Activated CD8-positive, alpha-beta T cell treated with anti-CD3 and anti-CD28 coated beads for 36 hours (primary cell): Measurements from ENCODE around the gene MATR3. TPM values are rescaled to one million over a fixed set of nuclear protein-coding genes. Genes with fewer than 3 reads are reported as not detected.

Experiments used
- ATAC-seq: fragments of 200-7000 bp; cut with Tn5 transposase; one replicate; pipeline ENCODE4 v1.10.0; 2021; ENCODE audit warnings: mild to moderate bottlenecking, moderate library complexity
- CTCF ChIA-PET: fragments of 350-600 bp; sonication (Branson Sonifier 250); formaldehyde crosslinking; loops from one replicate; lab custom pipeline; 2021; ENCODE audit warnings: antibody characterized with exemption; lab: Charles Lee
- POLR2A ChIA-PET: fragments of 350-600 bp; sonication (Branson Sonifier 250); formaldehyde crosslinking; loops from one replicate; lab custom pipeline; 2021; ENCODE audit warnings: antibody characterized with exemption; lab: Charles Lee
- DNase-seq: peaks from one replicate; pipeline ENCODE4 v3.0.0-alpha.2; 2020
- H3K27ac Mint-ChIP-seq: one replicate; pipeline ENCODE4 v1.8.0; 2021; ENCODE audit warnings: mild to moderate bottlenecking, mixed read lengths
- H3K27me3 Mint-ChIP-seq: one replicate; pipeline ENCODE4 v1.8.0; 2021; ENCODE audit warnings: mixed read lengths
- H3K36me3 Mint-ChIP-seq: one replicate; pipeline ENCODE4 v1.8.0; 2021; ENCODE audit warnings: low read depth, mixed read lengths
- H3K4me1 Mint-ChIP-seq: one replicate; pipeline ENCODE4 v1.8.0; 2021; ENCODE audit warnings: low read depth, mixed read lengths
- H3K4me3 Mint-ChIP-seq: one replicate; pipeline ENCODE4 v1.8.0; 2021; ENCODE audit warnings: mild to moderate bottlenecking, moderate library complexity, mixed read lengths
- H3K9me3 Mint-ChIP-seq: one replicate; pipeline ENCODE4 v1.8.0; 2021; ENCODE audit warnings: mixed read lengths
- CTCF ChIP-seq: fragments of 200-600 bp; IDR thresholded peaks from one replicate; pipeline ENCODE4 v1.8.0; 2022; ENCODE audit warnings: antibody characterized with exemption, mild to moderate bottlenecking
- intact Hi-C: fragments of 100-400 bp; cut with micrococcal nuclease; formaldehyde crosslinking; loops from one replicate; pipeline ENCODE4 v1.10.0; 2022
- total RNA-seq, 2 experiments: library from RNA; stranded (reverse); gene quantifications; one replicate each; pipeline ENCODE4 v1.2.3, GENCODE V29; 2021

Gene MATR3
- total RNA-seq, 2 experiments from 2014 or later, result 181 to 209 TPM

GRCh38 chr5:139275536-139275935, 18.0 kb upstream of the MATR3 start:
- ChIA-PET CTCF (interaction anchor here (1.1 to 2.2 kb wide), 9 partner anchors 11 to 128 kb away, joined by 3 to 8 read pairs (median 4); partner anchors contain the start of genes MATR3 and PROB1), POLR2A (interaction anchor here (0.8 to 18.0 kb wide), 9 partner anchors 23 to 285 kb away, joined by 3 to 384 read pairs (median 3); partner anchors contain the start of genes MATR3, PAIP2 and UBE2D2)
- DNase-seq, result no peak
- peak overlapping the region; percentile 86 for H3K27ac Mint-ChIP-seq
- intact Hi-C loops, result no loop called here
- H3K27me3 Mint-ChIP-seq, result peaks cover 2% of the 10 kb centered on the region
- no peak for ATAC-seq
- no peak for TF ChIP-seq CTCF
- peaks cover 58% of the 10 kb centered on the region for H3K36me3 Mint-ChIP-seq
- peak overlapping the region; percentile 97 for H3K4me3 Mint-ChIP-seq
- H3K4me1 Mint-ChIP-seq, result peaks cover 58% of the 10 kb centered on the region
- no peaks in the 10 kb centered on the region for H3K9me3 Mint-ChIP-seq

GRCh38 chr5:139275956-139276355, 17.6 kb upstream of the MATR3 start:
- no peak for TF ChIP-seq CTCF
- H3K9me3 Mint-ChIP-seq, result no peaks in the 10 kb centered on the region
- peaks cover 62% of the 10 kb centered on the region for H3K4me1 Mint-ChIP-seq
- peak overlapping the region; percentile 97 for H3K4me3 Mint-ChIP-seq
- peaks cover 62% of the 10 kb centered on the region for H3K36me3 Mint-ChIP-seq
- peak overlapping the region; percentile 86 for H3K27ac Mint-ChIP-seq
- H3K27me3 Mint-ChIP-seq, result peaks cover 2% of the 10 kb centered on the region
- CTCF ChIA-PET, result interaction anchor here (1.1 to 2.2 kb wide), 9 partner anchors 10 to 127 kb away, joined by 3 to 8 read pairs (median 4); partner anchors contain the start of genes MATR3 and PROB1
- intact Hi-C loops, result no loop called here
- POLR2A ChIA-PET, result interaction anchor here (0.8 to 18.0 kb wide), 8 partner anchors 22 to 733 kb away, joined by 3 to 384 read pairs (median 3); partner anchors contain the start of genes MATR3, PAIP2 and UBE2D2
- peak; percentile 41 for DNase-seq
- no peak for ATAC-seq

- Mint-ChIP-seq H3K4me1 (peaks cover 61% of the 10 kb centered on the region), H3K27ac (peak overlapping the region; percentile 86), H3K36me3 (peaks cover 64% of the 10 kb centered on the region)
Measured at GRCh38 chr5:139276426-139276825, 17.1 kb upstream of the MATR3 start.

GRCh38 chr5:139277171-139277570, 16.4 kb upstream of the MATR3 start:
- Mint-ChIP-seq H3K27me3 (no peaks in the 10 kb centered on the region), H3K4me1 (peaks cover 60% of the 10 kb centered on the region), H3K36me3 (peaks cover 71% of the 10 kb centered on the region), H3K4me3 (peak overlapping the region; percentile 97), H3K27ac (peak overlapping the region; percentile 65), H3K9me3 (no peaks in the 10 kb centered on the region)
- intact Hi-C loops, result no loop called here
- no peak for TF ChIP-seq CTCF
- ATAC-seq (no peak), DNase-seq (no peak)
- ChIA-PET POLR2A (interaction anchor here (1.0 to 18.0 kb wide), 6 partner anchors 8 to 134 kb away, joined by 3 to 384 read pairs (median 5); partner anchors contain the start of genes MATR3 and PAIP2), CTCF (interaction anchor here (1.7 to 2.2 kb wide), 2 partner anchors 9 to 16 kb away, joined by 8 read pairs; partner anchors contain the start of gene MATR3)

More at GRCh38 chr5:139276426-139276825, 17.1 kb upstream of the MATR3 start:
- Mint-ChIP-seq H3K4me3 (peak overlapping the region; percentile 97), H3K9me3 (no peaks in the 10 kb centered on the region), H3K27me3 (peaks cover 2% of the 10 kb centered on the region)
- ChIA-PET CTCF (interaction anchor here (1.1 to 2.2 kb wide), 8 partner anchors 10 to 127 kb away, joined by 3 to 8 read pairs (median 4); partner anchors contain the start of genes MATR3 and PROB1), POLR2A (interaction anchor here (0.7 to 18.0 kb wide), 10 partner anchors 8 to 734 kb away, joined by 3 to 384 read pairs (median 4); partner anchors contain the start of genes MATR3, PAIP2 and UBE2D2)
- no peak for ATAC-seq
- intact Hi-C loops, result no loop called here
- no peak for DNase-seq
- TF ChIP-seq CTCF, result no peak
